Activated B cell treated with CpG ODN at 0.5 μM for 24 hours (primary cell): ENCODE measurements around the gene ABHD17A. TPM values are rescaled to one million over a fixed set of nuclear protein-coding genes. Genes with fewer than 3 reads are reported as not detected.

Source experiments
- ATAC-seq: fragments of 200-7000 bp; cut with Tn5 transposase; one replicate; pipeline ENCODE4 v1.10.0; 2021; ENCODE audit warnings: low read depth, mild to moderate bottlenecking, moderate library complexity
- CTCF ChIA-PET: fragments of 350-600 bp; sonication (Branson Sonifier 250); formaldehyde crosslinking; loops from one replicate; lab custom pipeline; 2021; ENCODE audit warnings: antibody characterized with exemption; lab: Charles Lee
- POLR2A ChIA-PET: fragments of 350-600 bp; sonication (Branson Sonifier 250); formaldehyde crosslinking; loops from one replicate; lab custom pipeline; 2021; ENCODE audit warnings: antibody characterized with exemption; lab: Charles Lee
- DNase-seq: peaks from one replicate; pipeline ENCODE4 v3.0.0; 2022
- H3K27ac Mint-ChIP-seq: one replicate; pipeline ENCODE4 v1.8.0; 2020; ENCODE audit warnings: mixed read lengths
- H3K27me3 Mint-ChIP-seq: one replicate; pipeline ENCODE4 v1.8.0; 2021; ENCODE audit warnings: mixed read lengths
- H3K36me3 Mint-ChIP-seq: one replicate; pipeline ENCODE4 v1.8.0; 2021; ENCODE audit warnings: low read depth, mixed read lengths
- H3K4me1 Mint-ChIP-seq: one replicate; pipeline ENCODE4 v1.8.0; 2021; ENCODE audit warnings: mixed read lengths
- H3K4me3 Mint-ChIP-seq: one replicate; pipeline ENCODE4 v1.8.0; 2020; ENCODE audit warnings: mild to moderate bottlenecking, mixed read lengths
- H3K9me3 Mint-ChIP-seq: one replicate; pipeline ENCODE4 v1.8.0; 2020; ENCODE audit warnings: mixed read lengths
- CTCF ChIP-seq: fragments of 200-600 bp; IDR thresholded peaks from one replicate; pipeline ENCODE4 v1.8.0; 2022; ENCODE audit warnings: antibody characterized with exemption, mild to moderate bottlenecking
- intact Hi-C: fragments of 100-400 bp; cut with micrococcal nuclease; formaldehyde crosslinking; loops from one replicate; pipeline ENCODE4 v1.15.1; 2024
- total RNA-seq: library from RNA; stranded (reverse); gene quantifications from 2 replicates; pipeline ENCODE4 v1.2.3, GENCODE V29; 2022

The ABHD17A gene
- total RNA-seq, 1 donor from 2014 or later: 64.3 TPM

- no peaks in the 10 kb centered on the region for H3K27me3 Mint-ChIP-seq
- peaks cover 13% of the 10 kb centered on the region for H3K36me3 Mint-ChIP-seq
- TF ChIP-seq CTCF: no peak
- peaks cover 65% of the 10 kb centered on the region for H3K4me1 Mint-ChIP-seq
- ChIA-PET CTCF (interaction anchor here (0.8 to 1.3 kb wide), 4 partner anchors 10 to 55 kb away, joined by 3 to 5 read pairs (median 3); no protein-coding TSS in a partner anchor), POLR2A (interaction anchor here (0.5 to 1.8 kb wide), 14 partner anchors 8 to 992 kb away, joined by 3 to 10 read pairs (median 4); partner anchors contain the start of gene ZNF555)
- intact Hi-C loops: loop anchor here (2.0 kb wide), 2 partner anchors 36 to 442 kb away; partner anchors contain the start of genes ATP8B3 and DAZAP1
- DNase-seq (no peak), ATAC-seq (no peak)
- no peaks in the 10 kb centered on the region for H3K9me3 Mint-ChIP-seq
- peak overlapping the region; percentile 88 for H3K27ac Mint-ChIP-seq
- H3K4me3 Mint-ChIP-seq: peak overlapping the region; percentile 78
Measured at GRCh38 chr19:1849132-1849474, 36.2 kb downstream of the ABHD17A start.

- ChIA-PET CTCF (interaction anchor here (0.8 to 1.3 kb wide), 4 partner anchors 10 to 56 kb away, joined by 3 to 5 read pairs (median 3); no protein-coding TSS in a partner anchor), POLR2A (interaction anchor here (0.5 to 1.8 kb wide), 17 partner anchors 8 to 993 kb away, joined by 3 to 10 read pairs (median 3); partner anchors contain the start of gene ZNF555)
- Mint-ChIP-seq H3K4me1 (peaks cover 69% of the 10 kb centered on the region), H3K27me3 (no peaks in the 10 kb centered on the region), H3K36me3 (peaks cover 16% of the 10 kb centered on the region), H3K27ac (peak within 1 kb of the TSS; percentile 88), H3K4me3 (peak within 1 kb of the TSS; percentile 88), H3K9me3 (no peaks in the 10 kb centered on the region)
- peak; percentile 86 for TF ChIP-seq CTCF
- ATAC-seq (peak; percentile 74), DNase-seq (peak; percentile 98)
- intact Hi-C loops: loop anchor here (1.0 to 2.0 kb wide), 5 partner anchors 16 to 442 kb away; partner anchors contain the start of genes ADAT3, ATP8B3, DAZAP1 and SCAMP4
Measured at GRCh38 chr19:1848399-1849131, 36.7 kb downstream of the ABHD17A start, which contains the start of gene REXO1. Gene REXO1 (minus strand): TSS chr19:1848483. CDS start chr19:1848358, 125 bp downstream.

- CTCF ChIA-PET: no interaction called here
- TF ChIP-seq CTCF: no peak
- Mint-ChIP-seq H3K36me3 (peaks cover 16% of the 10 kb centered on the region), H3K9me3 (no peaks in the 10 kb centered on the region), H3K4me3 (peak overlapping the region; percentile 88), H3K27me3 (no peaks in the 10 kb centered on the region), H3K27ac (peak overlapping the region; percentile 80), H3K4me1 (peaks cover 65% of the 10 kb centered on the region)
- DNase-seq (no peak), ATAC-seq (peak; percentile 5)
- POLR2A ChIA-PET: interaction anchor here (0.6 to 1.8 kb wide), 3 partner anchors 10 to 188 kb away, joined by 3 to 7 read pairs (median 6); no protein-coding TSS in a partner anchor
- intact Hi-C loops: loop anchor here (1.0 to 2.0 kb wide), 5 partner anchors 16 to 441 kb away; partner anchors contain the start of genes ADAT3, ATP8B3, DAZAP1 and SCAMP4
Measured at GRCh38 chr19:1847684-1848398, 37.5 kb downstream of the ABHD17A start.

GRCh38 chr19:1847348-1847683 lies 38.0 kb downstream of the ABHD17A start:
- no peak for TF ChIP-seq CTCF
- ATAC-seq (no peak), DNase-seq (no peak)
- ChIA-PET POLR2A (no interaction called here), CTCF (no interaction called here)
- intact Hi-C loops: no loop called here
- Mint-ChIP-seq H3K36me3 (peaks cover 19% of the 10 kb centered on the region), H3K9me3 (no peaks in the 10 kb centered on the region), H3K4me1 (peaks cover 67% of the 10 kb centered on the region), H3K27ac (peak overlapping the region; percentile 80), H3K4me3 (peak overlapping the region; percentile 88), H3K27me3 (no peaks in the 10 kb centered on the region)
